Transverse colon (tissue), 4 donors: ENCODE measurements around the gene RGS7. TPM values are rescaled to one million over a fixed set of nuclear protein-coding genes. Genes with fewer than 3 reads are reported as not detected.

Experiments
- DNase-seq: peaks from one replicate; pipeline ENCODE4 v3.0.0-alpha.2; 2019
- H3K27ac ChIP-seq, 4 donors: fragments of 200-600 bp; sonication (generic); 2 replicates each; pipeline ENCODE4 v1.5.1; 2016 to 2018; ENCODE audit warnings: inconsistent platforms in 4 of 4
- H3K27me3 ChIP-seq: fragments of 200-600 bp; sonication (generic); 2 replicates; pipeline ENCODE4 v1.5.1; 2017; ENCODE audit warnings: inconsistent platforms
- H3K36me3 ChIP-seq, 4 donors: fragments of 200-600 bp; sonication (generic); 2 replicates each; pipeline ENCODE4 v1.5.1; 2017 to 2019; ENCODE audit warnings: inconsistent platforms in 4 of 4
- H3K4me1 ChIP-seq, 4 donors: fragments of 200-600 bp; sonication (generic); 2 replicates each; pipeline ENCODE4 v1.5.1; 2017 to 2020; ENCODE audit warnings: inconsistent platforms in 4 of 4
- H3K4me3 ChIP-seq, 4 donors: fragments of 200-600 bp; sonication (generic); 1 replicate in 1 of 4; 2 replicates in 3 of 4; pipeline versions ENCODE4 v1.5.1 to v1.6.1; 2017 to 2019; ENCODE audit warnings: inconsistent platforms in 4 of 4
- H3K9me3 ChIP-seq, 2 donors: fragments of 200-600 bp; sonication (generic); 2 replicates each; pipeline ENCODE4 v1.5.1; 2017 to 2019; ENCODE audit warnings: inconsistent platforms in 2 of 2
- CTCF ChIP-seq, 5 experiments: fragments of 200-600 bp in 3 of 5; fragments of 450-650 bp in 2 of 5; sonication (generic) in 3 of 5; IDR thresholded peaks; 1 replicate in 2 of 5; 2 replicates in 3 of 5; pipeline ENCODE4 v1.5.1; 2016 to 2017; ENCODE audit warnings: antibody characterized with exemption in 5 of 5, inconsistent platforms in 3 of 5, mild to moderate bottlenecking in 2 of 5, moderate library complexity in 1 of 5
- EP300 ChIP-seq: sonication (generic); formaldehyde crosslinking; IDR thresholded peaks from one replicate; pipeline ENCODE4 v1.6.1; 2017; ENCODE audit warnings: antibody characterized with exemption, low read depth
- POLR2A ChIP-seq: fragments of 450-650 bp; IDR thresholded peaks from one replicate; pipeline ENCODE4 v1.6.1; 2016; ENCODE audit warnings: antibody characterized with exemption, mild to moderate bottlenecking, moderate library complexity
- POLR2AphosphoS5 ChIP-seq, 3 donors: sonication (generic); formaldehyde crosslinking; IDR thresholded peaks; one replicate each; pipeline ENCODE4 v1.6.1; 2016; ENCODE audit warnings: antibody characterized with exemption in 3 of 3
- WGBS, 2 donors: methylation state at CpG; one replicate each; pipeline ENCODE4 v1.1.5; 2018; ENCODE audit warnings: low coverage in 1 of 2; 5-methylcytosine and 5-hydroxymethylcytosine counted together
- in situ Hi-C, 4 donors: fragments of 200-750 bp; cut with MboI; loops; one replicate each; pipeline versions ENCODE4 v1.15.0 to v1.15.1; 2017; ENCODE audit warnings: low sequenced_read_pairs in 3 of 4, low pct_ligation_motif_present in 1 of 4, low pct_unique_long_range_greater_than_20kb in 1 of 4
- intact Hi-C: fragments of 100-400 bp; cut with DNase I; formaldehyde crosslinking; loops from one replicate; pipeline ENCODE4 v1.15.1; 2023; ENCODE audit warnings: low total_unique reads
- total RNA-seq, 4 donors: library from RNA; depleted of rRNA; stranded (reverse); fragments of >200 nt; gene quantifications; one replicate each; pipeline ENCODE4 v1.1.0, GENCODE V29; 2016

RGS7 gene
- total RNA-seq, 4 donors from 2014 or later: 1.5 to 2.0 TPM; not detected in 2

- intact Hi-C loops: no loop called here
Observed at GRCh38 chr1:241077386-241078147, 279.4 kb downstream of the RGS7 start.

GRCh38 chr1:241074507-241074906 lies 282.5 kb downstream of the RGS7 start:
- no peaks in the 10 kb centered on the region for H3K4me1 ChIP-seq
- no peaks in the 10 kb centered on the region for H3K36me3 ChIP-seq
- DNase-seq: no peak
- no peaks in the 10 kb centered on the region for H3K27me3 ChIP-seq
- no peak overlapping the region for H3K27ac ChIP-seq
- WGBS, 2 donors: 76 to 81% methylated on average over 6 of the region's 6 CpGs
- no peaks in the 10 kb centered on the region for H3K9me3 ChIP-seq
- intact Hi-C loops: no loop called here
- TF ChIP-seq POLR2A (no peak), POLR2AphosphoS5 (IDR thresholded peaks at IDR 0.05) (no peak)
- in situ Hi-C loops: no loop called here
- no peak overlapping the region for H3K4me3 ChIP-seq

More at GRCh38 chr1:241077386-241078147, 279.4 kb downstream of the RGS7 start:
- Histone ChIP-seq H3K36me3 (no peaks in the 10 kb centered on the region), H3K4me1 (no peaks in the 10 kb centered on the region), H3K27me3 (no peaks in the 10 kb centered on the region), H3K4me3 (no peak overlapping the region), H3K27ac (peak overlapping the region in 1 of 4 donors; percentile 29), H3K9me3 (no peaks in the 10 kb centered on the region)
- TF ChIP-seq CTCF (IDR thresholded peaks at IDR 0.05) (no peak), POLR2AphosphoS5 (IDR thresholded peaks at IDR 0.05) (no peak), POLR2A (no peak), EP300 (no peak)
- DNase-seq: no peak
- WGBS, 2 donors: 72 to 73% methylated on average over 5 to 11 of the region's 11 CpGs
- in situ Hi-C loops: no loop called here

GRCh38 chr1:241068359-241068758 lies 288.6 kb downstream of the RGS7 start:
- Histone ChIP-seq H3K36me3 (no peaks in the 10 kb centered on the region), H3K4me3 (no peak overlapping the region), H3K4me1 (no peaks in the 10 kb centered on the region), H3K9me3 (no peaks in the 10 kb centered on the region), H3K27ac (no peak overlapping the region), H3K27me3 (no peaks in the 10 kb centered on the region)
- DNase-seq: no peak
- intact Hi-C loops: no loop called here
- TF ChIP-seq POLR2AphosphoS5 (IDR thresholded peaks at IDR 0.05) (no peak), EP300 (no peak), POLR2A (no peak), CTCF (IDR thresholded peaks at IDR 0.05) (no peak)
- in situ Hi-C loops: no loop called here
- WGBS, 2 donors: 0 to 36% methylated on average over 1 to 2 of the region's 2 CpGs

GRCh38 chr1:241063276-241063675 lies 293.7 kb downstream of the RGS7 start:
- 67 to 84% methylated on average over 3 to 5 of the region's 5 CpGs for WGBS, 2 donors
- Histone ChIP-seq H3K4me3 (no peak overlapping the region), H3K27ac (no peak overlapping the region), H3K4me1 (no peaks in the 10 kb centered on the region), H3K27me3 (no peaks in the 10 kb centered on the region), H3K9me3 (no peaks in the 10 kb centered on the region), H3K36me3 (no peaks in the 10 kb centered on the region)
- in situ Hi-C loops: no loop called here
- TF ChIP-seq POLR2AphosphoS5 (IDR thresholded peaks at IDR 0.05) (no peak), EP300 (no peak), CTCF (IDR thresholded peaks at IDR 0.05) (no peak), POLR2A (no peak)
- DNase-seq: no peak
- intact Hi-C loops: no loop called here
